GM23248 (cell line): Measurements from ENCODE around the gene GORASP1. TPM values are rescaled to one million over a fixed set of nuclear protein-coding genes. Genes with fewer than 3 reads are reported as not detected.

ENCODE experiments used
- DNase-seq: peaks from one replicate; pipeline ENCODE4 v3.0.0-alpha.2; 2015
- H2AFZ ChIP-seq: fragments of 200-600 bp; sonication (generic); 2 replicates; pipeline ENCODE4 v1.6.1; 2016; ENCODE audit warnings: antibody characterized with exemption
- H3F3A ChIP-seq: fragments of 200-600 bp; sonication (generic); 2 replicates; pipeline ENCODE4 v1.6.1; 2016; ENCODE audit warnings: mild to moderate bottlenecking, antibody characterized with exemption, mixed run types; ENCODE audit not compliant: insufficient read depth
- H3K27ac ChIP-seq: fragments of 200-600 bp; sonication (generic); 2 replicates; pipeline ENCODE4 v1.5.1; 2016; ENCODE audit warnings: mild to moderate bottlenecking
- H3K27me3 ChIP-seq: fragments of 200-600 bp; sonication (generic); replicated peaks from 2 replicates; pipeline ENCODE4 v1.6.1; 2016; ENCODE audit warnings: mild to moderate bottlenecking; ENCODE audit not compliant: insufficient read depth
- H3K36me3 ChIP-seq: fragments of 200-600 bp; sonication (generic); 2 replicates; pipeline ENCODE4 v1.6.1; 2016; ENCODE audit warnings: low read depth, mild to moderate bottlenecking
- H3K4me1 ChIP-seq: fragments of 200-600 bp; sonication (generic); 2 replicates; pipeline ENCODE4 v1.6.1; 2016; ENCODE audit warnings: mild to moderate bottlenecking; ENCODE audit not compliant: insufficient read depth
- H3K4me2 ChIP-seq: fragments of 200-600 bp; sonication (generic); one replicate; pipeline ENCODE4 v1.6.1; 2016; ENCODE audit warnings: mild to moderate bottlenecking; ENCODE audit not compliant: unreplicated experiment
- H3K4me3 ChIP-seq: fragments of 200-600 bp; sonication (generic); 2 replicates; pipeline ENCODE4 v1.5.1; 2016; ENCODE audit warnings: mild to moderate bottlenecking
- H3K79me2 ChIP-seq: fragments of 200-600 bp; sonication (generic); 2 replicates; pipeline ENCODE4 v1.6.1; 2016; ENCODE audit warnings: mild to moderate bottlenecking; ENCODE audit not compliant: insufficient read depth
- H3K9ac ChIP-seq: fragments of 200-600 bp; sonication (generic); 2 replicates; pipeline ENCODE4 v1.6.1; 2016; ENCODE audit warnings: mild to moderate bottlenecking
- H3K9me2 ChIP-seq: fragments of 200-600 bp; sonication (generic); 2 replicates; pipeline ENCODE4 v1.6.1; 2016; ENCODE audit warnings: mixed run types, mild to moderate bottlenecking, moderate library complexity; ENCODE audit not compliant: insufficient read depth
- H3K9me3 ChIP-seq: fragments of 200-600 bp; sonication (generic); one replicate; pipeline ENCODE4 v1.6.1; 2017; ENCODE audit warnings: low read depth
- H4K20me1 ChIP-seq: fragments of 200-600 bp; sonication (generic); 2 replicates; pipeline ENCODE4 v1.6.0; 2016; ENCODE audit not compliant: insufficient read depth
- EZH2 ChIP-seq: fragments of 200-600 bp; sonication (generic); IDR thresholded peaks from 2 replicates; pipeline ENCODE4 v1.6.1; 2018; ENCODE audit warnings: antibody characterized with exemption, mild to moderate bottlenecking; ENCODE audit not compliant: insufficient read depth, poor library complexity, severe bottlenecking
- EZH2phosphoT487 ChIP-seq: fragments of 200-600 bp; sonication (generic); IDR thresholded peaks from 2 replicates; pipeline ENCODE4 v1.6.1; 2018; ENCODE audit warnings: antibody characterized with exemption, moderate library complexity, mild to moderate bottlenecking, low read depth; ENCODE audit not compliant: insufficient read depth
- WGBS, 2 experiments: methylation state at CpG; one replicate each; pipeline ENCODE4 v1.1.6; 2015 to 2017; ENCODE audit warnings: low lambda C conversion rate in 2 of 2, low coverage in 1 of 2; ENCODE audit errors: missing lambda C conversion rate in 2 of 2; 5-methylcytosine and 5-hydroxymethylcytosine counted together
- in situ Hi-C: fragments of 300-500 bp; cut with MboI; formaldehyde crosslinking; loops from 2 replicates; pipeline ENCODE4 v1.15.0; 2020
- polyA plus RNA-seq: library from polyadenylated mRNA; unstranded; fragments of >200 nt; fragmentation: Nextera tagmentation; extraction: Ambion mirVana; gene quantifications from 2 replicates; pipeline ENCODE4 v1.2.1, GENCODE V29; 2016
- total RNA-seq: library from RNA; depleted of rRNA; stranded (reverse); fragments of >200 nt; shearing (Covaris generic); gene quantifications from 2 replicates; pipeline ENCODE4 v1.2.3, GENCODE V29; 2014

The GORASP1 gene
- total and polyA plus RNA-seq, 2 experiments from 2014 or later, result 33.1 to 63.8 TPM

DNA sequence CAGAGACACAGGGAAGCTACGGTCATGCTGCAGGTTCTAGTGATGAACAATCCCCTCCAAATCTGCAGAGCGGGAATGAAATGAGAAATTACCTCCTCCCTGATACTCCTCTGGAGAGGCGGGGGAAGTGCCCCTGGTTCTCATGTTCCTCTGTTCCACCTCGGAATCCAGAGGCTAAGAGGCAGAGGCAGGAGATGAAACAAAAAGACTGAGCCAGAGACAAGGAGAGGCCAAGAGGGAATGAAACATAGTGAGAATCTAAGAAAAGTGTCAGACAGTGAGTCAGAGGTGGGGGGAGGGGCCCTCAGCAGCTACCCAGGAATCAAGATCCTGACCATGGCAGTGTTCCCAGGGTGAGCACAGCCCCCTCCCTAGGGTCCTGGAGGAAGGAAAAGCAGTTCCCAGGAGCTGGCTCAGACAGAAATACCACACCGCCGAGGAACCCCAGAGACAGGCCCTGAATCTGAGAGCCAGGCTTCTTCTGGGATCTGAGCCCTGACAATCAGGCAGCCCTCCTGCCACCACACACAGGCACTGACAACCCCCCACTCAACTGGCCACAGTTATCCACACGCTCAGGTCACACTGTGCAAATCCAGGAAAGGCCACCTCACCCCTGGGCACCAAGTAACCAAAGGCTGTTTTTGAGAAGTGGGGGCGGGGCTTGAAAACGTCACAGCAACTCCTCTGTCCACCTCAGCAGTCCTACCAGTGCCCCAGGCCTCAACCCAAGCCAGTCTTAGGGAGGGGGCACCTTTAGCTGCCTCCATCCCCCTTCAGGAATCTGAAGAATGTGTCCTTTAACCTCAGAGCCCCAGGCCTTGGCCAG, 43.6 kb upstream of the GORASP1 start:
- H3K9me2 ChIP-seq, result no peaks in the 10 kb centered on the region
- peak; percentile 96 for DNase-seq
- H3K4me1 ChIP-seq, result peaks cover 56% of the 10 kb centered on the region
- peak overlapping the region; percentile 99 for H3K27ac ChIP-seq
- H3K9ac ChIP-seq, result peak overlapping the region; percentile 98
- in situ Hi-C loops, result no loop called here
- H3K4me3 ChIP-seq, result peak overlapping the region; percentile 87
- TF ChIP-seq EZH2phosphoT487, result no peak
- peaks cover 52% of the 10 kb centered on the region for H3K79me2 ChIP-seq
- 1 to 2% methylated on average over 9 of the region's 9 CpGs for WGBS, 2 experiments
- H2AFZ ChIP-seq, result no peak overlapping the region
- H3K36me3 ChIP-seq, result peaks cover 3% of the 10 kb centered on the region; the same call in 1 of the 2 replicates
- H3K27me3 ChIP-seq, result no peaks in the 10 kb centered on the region
- H4K20me1 ChIP-seq, result no peaks in the 10 kb centered on the region; the same call in 1 of the 2 replicates
- peak overlapping the region; percentile 88 for H3K4me2 ChIP-seq
- H3K9me3 ChIP-seq, result no peaks in the 10 kb centered on the region
- H3F3A ChIP-seq, result peaks cover 59% of the 10 kb centered on the region

DNA sequence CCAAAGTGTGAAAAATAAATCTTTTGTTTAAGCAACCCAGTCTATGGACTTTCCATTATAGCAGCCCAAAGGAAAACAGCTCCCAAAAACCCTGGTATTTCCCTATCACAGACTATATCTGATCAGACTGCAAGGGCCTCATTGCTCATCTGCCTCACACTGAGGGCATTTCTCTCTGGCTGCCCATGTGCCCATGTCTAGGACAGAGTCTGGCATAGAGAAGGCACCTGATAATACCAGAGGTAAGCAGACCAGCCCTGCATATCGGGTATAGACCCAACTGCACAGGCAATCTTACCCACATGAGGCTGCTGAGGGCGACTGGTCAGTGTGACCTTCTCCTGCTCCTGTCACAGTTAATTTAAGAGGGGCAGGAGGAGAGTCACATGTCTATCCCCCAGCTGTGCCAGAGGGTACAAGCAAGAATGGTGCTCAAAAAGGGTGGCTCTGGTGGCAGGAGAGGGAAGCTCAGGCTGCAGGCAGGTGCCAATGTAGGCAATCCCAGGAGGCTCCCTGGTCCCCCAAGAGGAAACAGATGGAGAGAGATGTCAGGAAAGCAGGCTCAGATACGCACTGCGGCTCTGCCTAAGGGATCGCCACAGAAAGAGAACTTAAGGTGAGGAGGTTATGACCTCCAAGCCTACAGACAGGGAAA, 42.8 kb upstream of the GORASP1 start:
- Histone ChIP-seq H3K9ac (peak overlapping the region; percentile 98), H3K4me2 (peak overlapping the region; percentile 88), H3K27ac (peak overlapping the region; percentile 99), H3K79me2 (peaks cover 60% of the 10 kb centered on the region), H3K9me2 (no peaks in the 10 kb centered on the region), H3F3A (peaks cover 66% of the 10 kb centered on the region), H3K4me1 (peaks cover 62% of the 10 kb centered on the region), H3K36me3 (peaks cover 10% of the 10 kb centered on the region; the same call in 1 of the 2 replicates), H4K20me1 (no peaks in the 10 kb centered on the region; the same call in 1 of the 2 replicates), H3K9me3 (no peaks in the 10 kb centered on the region), H2AFZ (no peak overlapping the region), H3K4me3 (peak overlapping the region; percentile 87), H3K27me3 (no peaks in the 10 kb centered on the region)
- in situ Hi-C loops, result no loop called here
- WGBS, 2 experiments, result 55 to 56% methylated on average over 5 of the region's 5 CpGs
- no peak for TF ChIP-seq EZH2phosphoT487
- TF ChIP-seq EZH2, result no peak
- peak; percentile 38 for DNase-seq

DNA sequence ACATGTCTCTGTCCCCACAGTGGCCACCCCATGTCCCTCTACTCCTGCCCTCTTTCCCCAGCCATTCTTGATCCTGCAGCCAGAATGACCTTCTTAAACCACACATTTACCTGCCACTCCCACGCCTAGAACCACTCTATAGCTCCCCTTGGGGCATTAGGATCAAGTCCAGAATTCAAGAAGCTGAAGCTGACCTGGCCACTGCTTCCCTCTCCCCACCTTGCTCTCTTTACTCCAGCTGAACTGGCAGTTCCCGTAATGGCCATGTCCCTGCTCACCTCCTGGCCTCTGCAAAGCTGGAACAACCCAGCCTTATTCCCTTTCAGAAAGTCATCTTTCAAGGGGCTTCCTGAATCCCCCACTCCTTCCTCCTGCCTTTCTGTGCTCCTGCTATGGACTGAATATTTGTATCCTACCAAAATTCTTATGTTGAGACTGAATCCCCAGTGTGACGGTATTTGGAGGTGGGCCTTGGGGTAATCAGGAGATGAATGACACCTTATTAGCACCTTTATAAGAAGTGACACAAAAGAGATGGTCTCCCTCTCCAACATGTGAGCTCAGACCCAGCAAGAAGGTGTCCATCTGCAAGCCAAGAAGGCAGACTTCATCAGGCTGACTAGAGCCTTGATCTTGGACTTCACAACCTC, 42.2 kb upstream of the GORASP1 start:
- H3F3A ChIP-seq, result peaks cover 68% of the 10 kb centered on the region
- peaks cover 66% of the 10 kb centered on the region for H3K79me2 ChIP-seq
- peaks cover 17% of the 10 kb centered on the region; the same call in 1 of the 2 replicates for H3K36me3 ChIP-seq
- 71 to 73% methylated on average over 3 of the region's 3 CpGs for WGBS, 2 experiments
- no peak overlapping the region for H2AFZ ChIP-seq
- H3K27me3 ChIP-seq, result no peaks in the 10 kb centered on the region
- H4K20me1 ChIP-seq, result no peaks in the 10 kb centered on the region; the same call in 1 of the 2 replicates
- in situ Hi-C loops, result no loop called here
- H3K4me2 ChIP-seq, result peak overlapping the region; percentile 88
- H3K9ac ChIP-seq, result peak overlapping the region; percentile 98
- H3K4me1 ChIP-seq, result peaks cover 62% of the 10 kb centered on the region
- TF ChIP-seq EZH2phosphoT487 (no peak), EZH2 (no peak)
- peak overlapping the region; percentile 87 for H3K4me3 ChIP-seq
- H3K27ac ChIP-seq, result peak overlapping the region; percentile 99
- peak; percentile 12 for DNase-seq
- no peaks in the 10 kb centered on the region for H3K9me3 ChIP-seq
- no peaks in the 10 kb centered on the region for H3K9me2 ChIP-seq

DNA sequence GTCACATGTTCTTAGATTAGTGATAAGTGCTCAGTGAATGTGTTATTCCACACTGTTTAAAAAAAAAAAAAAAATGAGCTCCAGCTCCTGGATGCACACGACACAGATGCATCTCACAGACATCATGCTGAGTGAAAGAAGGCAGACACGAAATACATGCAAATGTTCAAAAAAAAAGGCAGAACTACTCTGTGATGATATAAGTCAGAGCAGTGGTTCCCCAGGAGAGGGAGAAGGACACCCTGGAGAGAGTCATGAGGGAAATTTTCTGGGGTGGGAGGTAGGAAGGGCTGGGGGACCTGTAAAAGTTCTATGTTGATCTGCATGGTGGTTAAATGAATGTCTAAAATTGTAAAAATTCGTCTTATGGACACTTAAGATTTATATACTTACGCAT, 41.6 kb upstream of the GORASP1 start:
- H2AFZ ChIP-seq, result no peak overlapping the region
- H3K27me3 ChIP-seq, result no peaks in the 10 kb centered on the region
- H3K9me3 ChIP-seq, result no peaks in the 10 kb centered on the region
- peaks cover 19% of the 10 kb centered on the region; the same call in 1 of the 2 replicates for H3K36me3 ChIP-seq
- H3F3A ChIP-seq, result peaks cover 68% of the 10 kb centered on the region
- TF ChIP-seq EZH2 (no peak), EZH2phosphoT487 (no peak)
- H3K9me2 ChIP-seq, result no peaks in the 10 kb centered on the region
- DNase-seq, result peak; percentile 36
- H3K4me2 ChIP-seq, result peak overlapping the region; percentile 88
- peaks cover 72% of the 10 kb centered on the region for H3K79me2 ChIP-seq
- peaks cover 62% of the 10 kb centered on the region for H3K4me1 ChIP-seq
- no peaks in the 10 kb centered on the region; the same call in 1 of the 2 replicates for H4K20me1 ChIP-seq
- H3K27ac ChIP-seq, result peak overlapping the region; percentile 99
- in situ Hi-C loops, result no loop called here
- H3K4me3 ChIP-seq, result peak overlapping the region; percentile 18; the same call in 1 of the 2 replicates
- WGBS, 2 experiments, result 56 to 59% methylated on average over 4 of the region's 4 CpGs
- peak overlapping the region; percentile 98 for H3K9ac ChIP-seq
